MV-4-11 (cell line): Measurements from ENCODE around the gene NEK9.
"Not testable (repeated sequence)": the region's sequence is repeated elsewhere in the genome, so short reads cannot be mapped to it uniquely, and the experiment has no call there.

Experiments
- DNase-seq: peaks from one replicate; lab custom pipeline; 2025; lab: John Stamatoyannopoulos, UW

The NEK9 gene

DNA sequence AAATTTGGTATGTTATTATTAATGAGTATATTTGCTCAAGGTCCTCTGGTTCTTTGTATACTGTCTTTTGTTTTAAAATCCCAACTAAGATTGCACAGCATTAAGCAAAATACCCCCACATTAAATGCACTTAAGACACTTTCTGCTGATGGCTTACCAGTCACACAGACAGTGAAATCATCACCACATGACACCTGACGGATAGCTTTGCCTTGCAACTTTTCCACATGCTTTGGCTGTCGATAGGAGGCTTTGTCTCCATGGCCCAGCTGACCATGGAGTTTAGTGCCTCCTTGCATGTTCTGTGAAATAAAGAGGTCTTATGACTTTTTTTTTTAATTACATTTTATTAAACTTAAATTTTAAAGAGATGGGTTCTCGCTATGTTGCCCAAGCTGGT lies 19.7 kb downstream of the NEK9 start:
- DNase-seq = no peak

DNA sequence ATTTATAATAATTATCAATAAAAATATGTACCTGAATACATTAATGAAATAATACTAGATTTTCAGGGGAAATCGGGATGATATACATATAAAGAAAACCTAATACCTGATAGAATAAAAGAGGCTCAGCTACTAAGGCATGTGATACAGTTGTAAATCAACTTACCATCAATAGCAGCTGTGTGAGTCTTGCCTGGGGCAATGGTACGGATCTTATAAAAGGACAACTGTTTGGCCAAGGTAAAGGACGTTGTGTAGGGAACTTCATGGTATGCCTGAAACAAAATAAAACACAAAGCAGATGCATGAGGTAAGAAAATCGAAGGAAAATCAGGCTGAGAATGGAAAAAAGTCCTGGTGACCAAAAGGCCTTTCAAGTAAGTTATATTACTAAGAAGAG lies 25.4 kb downstream of the NEK9 start:
- no peak for DNase-seq

DNA sequence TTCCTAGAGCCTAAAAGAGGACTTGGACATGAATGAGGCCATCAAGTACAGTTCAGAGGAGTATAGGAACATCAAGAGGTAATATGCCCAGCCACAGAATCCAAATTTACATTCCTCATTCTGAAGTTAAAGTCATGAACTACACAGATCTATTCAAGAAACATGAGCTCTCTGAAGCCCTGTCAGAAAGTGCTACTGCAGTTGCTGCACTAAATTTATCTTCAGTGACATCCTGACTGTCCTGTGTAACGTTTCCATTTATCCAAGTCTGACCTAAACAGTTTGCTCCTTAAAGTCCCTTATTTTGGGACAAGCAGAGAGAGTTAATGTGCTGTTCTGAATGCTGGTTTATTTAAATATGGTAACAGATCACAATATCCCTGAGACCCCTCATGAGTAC lies 28.2 kb downstream of the NEK9 start:
- DNase-seq = no peak

DNA sequence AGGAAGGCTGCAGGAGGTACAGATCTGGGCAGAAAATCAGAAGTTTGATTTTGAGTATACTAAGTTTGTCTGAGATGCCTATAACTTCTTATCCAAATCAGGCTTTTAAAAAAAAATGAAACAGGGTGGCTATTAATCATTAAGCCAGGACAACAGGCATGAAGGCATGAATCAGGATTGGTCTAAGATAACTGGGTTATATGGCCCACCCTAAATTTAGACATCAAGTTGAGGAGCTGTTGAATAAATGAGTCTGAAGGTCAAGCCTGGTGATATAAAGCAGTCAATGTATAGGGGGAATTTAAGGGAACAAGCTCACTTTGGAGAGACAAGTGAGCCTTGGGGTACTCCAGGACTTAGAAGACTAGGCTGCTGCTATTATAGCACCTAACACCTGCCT lies 28.6 kb downstream of the NEK9 start:
- DNase-seq = no peak

DNA sequence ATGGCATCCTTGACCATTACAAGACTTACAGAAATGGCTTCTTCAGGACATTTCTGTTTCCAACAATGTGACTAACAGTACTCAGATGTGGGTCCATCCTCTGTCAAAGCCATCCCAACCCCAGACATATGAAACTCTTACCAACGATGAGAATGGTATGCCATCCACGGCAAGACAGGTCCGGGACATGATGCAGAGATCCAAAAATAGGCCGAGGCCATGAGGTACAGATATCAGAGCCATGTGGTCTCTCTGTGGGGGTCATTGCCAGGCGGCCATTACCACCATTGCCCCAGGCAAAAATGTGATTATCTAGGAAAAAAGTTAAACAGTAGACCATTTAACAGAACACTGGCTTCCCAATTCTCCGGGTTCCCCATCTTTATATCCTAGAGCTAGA lies 29.9 kb downstream of the NEK9 start:
- no peak for DNase-seq

DNA sequence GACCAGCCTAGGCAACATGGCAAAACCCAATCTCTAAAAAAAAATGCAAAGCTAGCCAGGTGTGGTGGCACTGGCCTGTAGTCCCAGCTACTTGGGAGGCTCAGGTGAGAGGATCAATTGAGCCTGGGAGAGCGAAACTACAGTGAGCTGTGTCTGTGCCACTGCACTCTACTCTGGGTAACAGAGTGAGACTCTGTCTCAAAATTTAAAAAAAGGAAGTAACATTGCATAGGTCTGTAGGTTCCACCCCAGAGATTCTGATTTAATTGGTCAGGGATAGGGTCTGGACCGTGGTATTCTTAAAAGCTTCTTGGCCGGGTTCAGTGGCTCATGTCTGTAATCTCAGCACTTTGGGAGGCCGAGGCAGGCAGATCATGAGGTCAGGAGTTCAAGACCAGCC lies 31.2 kb downstream of the NEK9 start:
- DNase-seq = no peak

DNA sequence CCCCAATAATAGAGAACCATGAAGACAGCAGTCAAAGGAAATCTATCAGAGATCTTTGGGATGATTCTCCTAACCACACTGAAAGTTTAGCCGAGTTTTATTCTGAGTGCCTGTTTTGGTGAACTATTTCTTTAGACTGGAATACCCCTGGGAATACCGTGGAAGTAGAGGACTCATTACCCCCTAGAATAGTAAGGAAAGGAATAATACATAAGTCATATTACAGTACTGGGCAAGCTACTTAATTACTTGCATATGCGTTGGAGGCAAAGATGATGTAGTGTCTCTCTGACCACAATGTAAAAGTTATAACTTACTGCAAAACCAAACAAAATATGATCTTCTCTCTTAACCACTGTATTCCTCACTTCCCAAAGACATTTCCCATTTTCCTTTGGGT lies 32.0 kb downstream of the NEK9 start:
- no peak for DNase-seq

DNA sequence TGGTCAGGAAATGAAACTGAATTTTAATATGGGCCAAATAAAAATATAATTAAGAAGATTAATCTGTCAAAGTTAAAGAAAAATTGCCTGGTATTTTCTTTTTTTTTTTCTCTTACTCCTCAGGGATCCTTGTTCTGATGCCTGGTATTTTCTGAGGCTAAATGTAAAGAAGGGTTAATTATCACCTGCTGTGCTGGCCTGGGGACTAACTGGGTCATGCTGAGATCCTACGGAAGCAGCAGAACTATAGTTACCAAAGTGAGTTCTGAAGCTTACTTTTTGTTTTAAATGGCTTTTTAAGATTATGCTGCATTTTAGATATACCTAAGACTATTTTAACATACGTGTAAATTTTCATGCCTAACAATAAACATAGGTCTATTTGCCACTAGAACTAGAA lies 34.1 kb downstream of the NEK9 start:
- DNase-seq = no peak

DNA sequence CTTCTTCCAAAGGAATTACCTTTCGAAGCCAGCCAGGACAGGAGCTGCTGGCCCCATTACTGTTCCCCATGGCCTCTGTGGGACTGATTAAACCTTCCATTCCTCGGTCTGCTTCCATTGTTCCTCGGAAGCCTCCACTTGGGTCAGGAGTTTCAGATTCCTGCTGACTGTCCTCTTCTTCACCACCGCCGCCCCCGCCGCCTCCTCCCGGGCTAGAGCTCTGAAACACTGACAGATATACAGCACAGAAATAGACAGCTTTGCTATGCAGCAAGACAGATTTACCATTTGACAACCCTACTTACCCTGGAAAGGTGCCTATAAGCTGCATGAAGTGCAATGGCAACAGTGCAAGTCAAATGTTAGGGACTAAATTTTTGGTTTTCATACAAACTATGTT lies 35.6 kb downstream of the NEK9 start:
- DNase-seq = no peak

DNA sequence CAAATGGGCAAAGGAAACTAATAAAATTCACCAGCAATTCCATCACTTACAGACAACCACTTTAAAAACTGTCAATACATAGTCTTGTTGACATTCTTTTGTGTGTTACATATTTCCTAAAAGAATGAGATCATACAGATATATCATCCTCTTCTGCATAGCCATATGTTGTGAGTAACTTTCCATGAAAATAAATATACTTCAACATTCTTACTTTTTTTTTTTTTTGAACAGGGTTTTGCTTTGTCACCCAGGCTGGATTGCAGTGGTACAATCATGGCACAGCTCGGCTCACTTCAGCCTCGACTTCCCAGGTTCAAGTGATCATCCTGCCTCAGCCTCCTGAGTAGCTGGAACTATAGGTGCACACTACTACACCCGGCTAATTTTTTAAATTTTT lies 36.5 kb downstream of the NEK9 start:
- no peak for DNase-seq

DNA sequence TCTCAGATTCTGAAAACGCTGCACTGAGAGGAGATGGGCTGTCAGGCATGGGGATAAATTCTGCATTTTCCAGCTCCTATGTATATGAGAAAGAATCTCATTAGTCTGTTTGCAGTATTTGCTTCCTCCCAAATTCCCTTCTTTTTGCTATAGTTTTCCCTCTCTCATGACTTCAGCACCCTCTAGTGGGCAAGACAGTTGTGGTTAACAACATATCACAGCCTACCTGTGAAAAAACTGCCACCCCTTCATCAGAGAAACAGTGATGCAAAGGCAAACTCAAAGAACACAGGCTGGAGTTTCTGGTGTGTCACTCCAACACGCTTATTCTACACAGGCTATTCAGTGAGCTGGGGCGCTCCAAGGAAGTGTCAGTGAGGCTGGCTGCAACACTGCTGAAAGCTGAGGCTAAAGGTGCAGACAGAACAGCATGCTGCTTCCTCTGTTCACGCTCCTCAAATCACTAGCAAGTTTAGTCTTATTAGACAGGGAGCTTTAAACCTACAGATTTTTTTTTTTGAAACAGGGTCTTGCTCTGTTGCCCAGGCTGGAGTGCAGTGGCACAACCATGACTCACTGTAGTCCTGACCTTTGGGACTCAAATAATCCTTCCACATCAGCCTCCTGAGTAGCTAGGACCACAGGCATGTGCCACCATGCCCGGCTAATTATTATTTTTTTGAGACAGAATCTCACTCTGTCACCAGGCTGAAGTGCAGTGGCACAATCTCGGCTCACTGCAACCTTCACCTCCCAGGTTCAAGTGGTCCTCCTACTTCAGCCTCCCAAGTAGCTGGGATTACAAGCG lies 38.1 kb downstream of the NEK9 start:
- peak; percentile 29 for DNase-seq

DNA sequence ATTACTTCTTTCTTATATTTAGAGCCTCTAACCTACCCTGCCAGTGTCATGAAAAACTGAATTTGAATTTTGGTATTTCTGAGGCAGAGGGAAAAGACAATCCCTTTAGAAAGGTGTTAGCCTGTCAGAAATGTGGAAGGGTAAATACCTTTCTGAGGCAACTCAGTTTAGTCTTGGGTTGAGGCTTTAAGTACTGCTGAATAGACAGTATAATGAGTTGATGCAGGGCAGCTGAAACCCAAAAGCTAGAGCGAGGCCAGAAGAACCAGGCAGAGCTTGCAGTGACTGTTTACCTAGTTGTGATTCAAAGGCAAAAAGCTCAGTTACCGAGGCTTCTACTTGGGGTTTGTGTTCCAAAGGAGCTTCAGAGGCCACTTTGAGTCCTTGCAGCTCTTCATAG lies 38.7 kb downstream of the NEK9 start:
- DNase-seq = no peak

DNA sequence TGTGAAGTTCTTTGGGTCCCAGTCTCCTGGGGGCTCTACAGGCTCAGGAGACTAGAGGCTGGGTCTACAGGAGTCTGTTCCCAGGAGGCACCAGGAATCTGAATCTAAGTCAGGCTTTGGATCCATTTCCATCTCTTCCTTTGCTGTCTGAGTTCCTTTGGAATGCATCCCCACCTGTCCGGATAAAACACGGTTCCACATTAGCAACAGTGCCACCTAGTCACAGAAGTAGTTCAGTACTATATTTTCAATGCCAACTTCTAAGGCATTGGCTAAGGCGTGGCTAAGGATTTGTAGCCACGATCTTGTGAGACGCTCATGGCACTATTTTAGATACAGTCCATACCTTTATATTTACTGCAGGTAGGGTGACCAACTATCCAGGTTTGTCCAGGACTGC lies 42.3 kb downstream of the NEK9 start:
- no peak for DNase-seq

DNA sequence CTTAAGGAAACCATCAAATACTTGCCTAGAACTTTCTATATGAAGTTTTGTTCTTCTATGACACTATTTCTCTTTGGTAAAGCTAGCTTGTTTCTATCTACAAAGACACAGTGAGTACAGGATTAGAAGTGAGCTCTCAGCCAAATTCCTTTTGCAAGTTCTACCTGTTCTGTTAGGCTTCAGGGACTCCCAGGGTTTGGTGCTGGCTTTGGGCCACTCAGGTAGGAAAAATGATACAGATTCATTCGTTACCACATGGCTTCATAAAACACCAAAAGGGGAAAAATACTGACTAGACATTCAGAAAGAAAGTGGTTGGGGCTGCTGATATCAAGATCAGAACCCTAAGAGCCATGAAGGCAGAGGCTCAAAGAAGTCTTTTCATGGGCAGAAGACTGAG lies 43.6 kb downstream of the NEK9 start:
- no peak for DNase-seq

DNA sequence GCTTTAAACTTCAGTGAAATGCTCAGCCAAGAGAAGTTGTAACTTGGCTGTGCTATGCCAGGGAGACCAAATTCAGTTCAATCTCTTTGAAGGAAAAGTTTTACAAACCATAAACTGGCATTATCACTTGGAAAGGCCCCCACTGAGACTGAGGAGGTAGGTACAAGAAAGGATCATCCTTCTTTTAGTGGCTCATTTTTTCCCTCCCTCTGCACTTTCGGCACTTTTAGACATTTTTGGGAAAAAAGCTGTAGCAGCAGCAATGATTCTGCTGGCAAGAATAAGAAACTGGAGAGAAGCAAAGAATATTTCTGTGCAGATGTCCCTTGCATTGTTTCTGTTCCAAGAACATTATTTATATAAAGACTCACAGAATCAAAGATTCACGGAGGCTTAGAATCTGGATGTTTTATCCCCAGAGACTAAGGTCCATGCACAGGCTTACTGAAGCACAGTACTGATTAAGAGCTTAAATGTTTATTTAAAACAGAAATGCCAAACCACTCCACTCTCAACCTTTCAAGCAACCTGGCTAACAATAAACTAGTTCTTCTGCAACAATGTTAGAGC lies 45.1 kb downstream of the NEK9 start:
- no peak for DNase-seq

DNA sequence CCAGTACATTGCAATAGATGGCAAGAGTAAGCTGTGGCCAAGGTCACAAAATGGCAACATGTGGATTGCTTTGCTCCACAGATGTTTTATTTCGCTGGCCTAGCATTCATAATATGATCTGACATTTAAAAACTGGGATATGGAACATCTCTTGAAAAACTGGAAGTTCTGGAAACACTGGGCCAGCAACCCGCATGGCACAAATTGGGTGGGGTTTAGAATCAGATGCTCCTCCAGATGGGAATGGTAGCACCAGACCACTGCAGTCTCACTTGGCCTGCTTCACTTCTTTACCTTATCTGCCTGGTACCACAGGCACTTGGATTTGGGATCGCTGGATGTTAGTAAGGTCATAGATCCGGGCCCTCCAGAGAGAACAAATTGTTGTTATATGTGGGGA lies 47.3 kb downstream of the NEK9 start:
- no peak for DNase-seq

DNA sequence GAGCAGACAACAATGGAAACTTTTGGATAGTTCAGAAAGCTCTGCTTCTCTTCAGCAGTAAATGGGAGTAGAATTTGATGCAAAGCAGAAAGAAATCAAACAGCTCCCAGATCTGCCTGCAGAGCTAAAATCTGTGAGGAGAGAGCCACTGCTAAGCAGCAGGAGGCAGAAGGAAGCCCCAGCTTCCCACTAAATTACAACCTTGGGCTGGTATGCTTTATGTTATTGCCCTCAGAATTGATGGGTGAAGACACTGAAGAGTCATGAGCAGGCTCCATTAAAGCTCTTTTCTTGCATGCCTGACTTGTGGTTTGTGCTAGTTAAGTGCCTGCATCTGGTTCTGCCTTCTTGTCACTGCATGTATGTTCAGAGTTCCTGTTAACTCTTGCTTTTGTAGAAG lies 49.1 kb downstream of the NEK9 start:
- DNase-seq = no peak

DNA sequence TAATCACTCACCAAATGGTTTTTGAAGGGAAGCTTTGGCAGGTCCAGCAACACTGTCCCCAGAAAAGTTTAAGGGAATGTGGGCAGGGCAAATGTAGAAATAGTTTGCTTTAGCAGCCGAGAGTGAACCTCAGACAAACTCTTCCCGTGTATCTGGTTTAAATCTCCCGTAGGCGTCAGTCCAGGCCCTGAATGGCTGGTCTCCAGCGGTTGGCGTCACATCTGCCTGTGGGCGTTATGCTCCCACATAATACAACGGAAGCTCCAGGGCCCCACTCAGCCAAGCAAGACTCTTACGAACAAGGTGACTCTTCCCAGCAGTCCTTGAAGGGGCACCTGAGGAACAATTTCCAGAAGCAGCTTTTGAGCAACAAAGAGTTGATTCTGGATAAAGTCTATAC lies 56.5 kb downstream of the NEK9 start:
- no peak for DNase-seq

DNA sequence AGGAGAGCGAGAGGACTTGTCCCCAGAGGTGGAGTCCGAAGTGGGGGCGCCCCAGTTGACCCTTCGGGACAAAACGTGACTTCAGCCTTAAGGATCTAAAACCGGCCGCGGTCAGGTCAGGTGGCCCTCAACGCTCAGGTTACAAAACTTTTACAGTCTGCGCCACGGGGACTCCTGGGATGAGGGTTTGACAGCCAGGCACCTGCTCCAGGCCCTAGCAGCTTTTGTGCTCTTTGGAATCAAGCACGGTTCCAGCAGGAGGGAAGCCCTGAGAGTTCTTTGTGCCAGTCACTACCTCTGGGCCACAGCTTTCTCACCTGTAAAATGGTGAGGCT lies 57.1 kb downstream of the NEK9 start:
- no peak for DNase-seq

DNA sequence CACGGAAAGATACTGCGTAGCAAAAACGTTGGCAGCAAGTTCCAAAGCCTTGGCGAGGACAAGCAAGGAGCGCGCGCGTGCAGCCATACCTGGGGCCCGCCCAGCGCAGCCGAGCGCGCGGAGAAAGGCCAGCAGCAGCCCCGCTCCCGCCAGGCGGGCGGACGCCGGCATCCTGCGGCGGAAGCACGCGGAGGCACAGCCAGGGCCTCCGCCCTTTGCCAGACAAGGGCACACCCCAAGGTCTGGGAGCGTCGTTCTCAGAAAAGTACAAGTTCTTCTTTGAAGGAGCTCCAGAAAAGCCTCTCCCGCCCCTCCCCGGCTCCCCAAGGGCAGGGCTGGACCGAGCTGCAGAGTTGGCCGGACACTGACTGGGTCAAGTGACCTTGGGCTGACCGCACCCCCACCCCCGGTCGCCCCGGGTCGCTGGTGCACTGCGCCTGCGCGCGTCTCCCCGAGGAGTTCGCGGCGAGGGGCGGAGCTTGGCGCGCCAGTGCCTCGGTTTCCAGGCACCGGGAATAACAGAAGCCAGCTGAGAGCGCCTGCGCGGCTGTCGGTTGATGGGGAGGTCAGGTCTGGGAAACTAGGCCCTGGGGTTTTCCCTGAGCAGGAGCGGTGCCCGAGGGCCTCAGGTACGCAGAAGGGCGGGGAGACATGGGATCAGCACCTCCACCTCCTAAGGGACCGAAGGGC lies 57.6 kb downstream of the NEK9 start, which contains the start of gene ZC2HC1C:
Gene ZC2HC1C (plus strand): TSS at position 521 of the 690 bp plus-strand sequence. CDS start 933 bp downstream, outside the sequence.
- peak; percentile 58 for DNase-seq

DNA sequence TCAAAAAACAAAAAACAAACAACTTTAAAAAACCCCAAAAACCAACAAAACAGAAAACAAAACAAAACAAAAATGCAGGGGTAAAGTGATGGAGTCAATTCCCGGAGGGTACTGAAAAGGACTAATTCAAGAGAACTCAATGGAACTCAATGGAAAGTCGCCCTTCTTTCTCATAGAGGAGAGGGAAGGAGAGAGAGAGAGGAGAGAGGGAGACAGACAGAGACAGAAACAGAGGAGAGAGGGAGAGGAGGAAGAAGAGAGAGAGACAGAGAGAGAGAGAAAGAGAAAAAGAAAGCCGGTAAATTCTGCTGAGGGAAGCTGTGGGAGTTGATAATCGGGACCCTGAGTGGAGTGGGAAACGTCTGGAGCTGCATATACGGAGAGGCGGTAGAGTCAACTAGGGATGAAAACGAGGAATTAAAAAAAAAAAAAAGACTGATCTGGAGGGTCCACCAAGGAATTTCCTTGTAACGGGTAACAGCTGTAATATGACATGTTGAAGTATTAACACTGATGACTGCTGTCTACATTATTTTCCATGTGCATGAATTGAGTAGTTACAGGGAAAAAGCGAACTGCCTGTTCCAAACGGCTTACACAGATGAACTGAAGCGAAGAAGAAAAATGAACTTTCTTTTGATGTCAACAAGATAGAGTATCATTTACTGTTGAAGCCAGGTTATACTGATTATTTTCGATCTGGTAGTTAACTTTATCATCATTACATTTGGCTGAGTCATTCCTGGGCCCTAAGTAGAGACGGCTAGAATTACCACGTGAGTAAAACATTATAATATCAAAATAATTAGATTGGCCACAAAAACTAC lies 58.3 kb downstream of the NEK9 start:
- DNase-seq = no peak

DNA sequence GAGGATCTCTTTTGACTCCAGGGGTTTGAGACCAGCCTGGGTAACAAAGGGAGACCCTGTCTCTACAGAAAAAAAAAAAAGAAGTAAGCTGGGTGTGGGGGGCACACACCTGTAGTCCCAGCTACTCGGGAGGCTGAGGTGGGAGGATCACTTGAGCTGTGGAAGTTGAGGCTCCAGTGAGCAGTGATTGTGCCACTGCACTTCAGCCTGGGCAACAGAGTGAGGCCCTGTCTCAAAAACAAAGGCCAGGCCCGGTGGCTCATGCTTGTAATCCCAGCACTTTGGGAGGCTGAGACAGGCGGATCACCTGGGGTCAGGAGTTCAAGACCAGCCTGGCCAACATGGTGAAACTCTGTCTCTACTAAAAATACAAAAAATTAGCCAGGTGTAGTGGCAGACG lies 59.1 kb downstream of the NEK9 start:
- not testable (repeated sequence) for DNase-seq

DNA sequence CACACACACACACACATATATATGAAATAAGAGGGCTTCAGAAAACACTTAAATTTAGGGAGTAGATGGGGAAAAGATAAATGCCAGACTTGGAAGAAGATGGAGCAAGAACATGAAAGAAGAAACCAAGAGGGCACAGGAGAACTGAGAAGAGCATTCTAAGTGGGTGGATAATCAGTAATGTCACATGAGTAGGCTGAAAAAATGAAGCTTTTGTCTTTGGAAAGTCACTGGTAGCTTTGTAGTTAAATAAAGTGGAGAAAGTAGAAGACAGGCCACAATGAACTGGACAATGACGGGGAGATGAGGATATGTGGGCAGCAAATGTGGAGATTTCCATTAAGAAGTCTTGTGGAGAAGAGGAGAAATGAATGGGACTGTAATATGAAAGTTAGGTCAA lies 59.6 kb downstream of the NEK9 start:
- DNase-seq = no peak
